RWPE1 (cell line): ENCODE data around the gene CC2D1B.

ENCODE experiments used
- CTCF ChIA-PET: fragments of 350-600 bp; sonication (Branson Sonifier 250); formaldehyde crosslinking; extraction: SDS; loops from one replicate; lab custom pipeline; 2021; lab: Yijun Ruan, JAX
- POLR2A ChIA-PET: fragments of 400-600 bp; formaldehyde crosslinking; extraction: SDS; loops from one replicate; lab custom pipeline; 2020; ENCODE audit warnings: antibody characterized with exemption; ENCODE audit not compliant: low non-redundant PET; lab: Yijun Ruan, JAX
- DNase-seq: peaks from one replicate; pipeline ENCODE4 v3.0.0; 2012; ENCODE audit warnings: low spot score
- H3K27ac ChIP-seq: fragments of 450-650 bp; 2 replicates; pipeline ENCODE4 v1.5.1; 2017
- CTCF ChIP-seq: fragments of 450-650 bp; conservative IDR thresholded peaks from 2 replicates; pipeline ENCODE4 v1.5.1; 2017; ENCODE audit warnings: low read depth, mild to moderate bottlenecking

CC2D1B gene

GRCh38 chr1:52403566-52404115, 37.6 kb upstream of the CC2D1B start:
- DNase-seq, result peak; percentile 80
- peak overlapping the region; percentile 93 for H3K27ac ChIP-seq
- ChIA-PET CTCF (no interaction called here), POLR2A (interaction anchor here (0.5 to 1.5 kb wide), 2 partner anchors 9 to 282 kb away, joined by 3 read pairs; no protein-coding TSS in a partner anchor)
- TF ChIP-seq CTCF, result no peak

DNA sequence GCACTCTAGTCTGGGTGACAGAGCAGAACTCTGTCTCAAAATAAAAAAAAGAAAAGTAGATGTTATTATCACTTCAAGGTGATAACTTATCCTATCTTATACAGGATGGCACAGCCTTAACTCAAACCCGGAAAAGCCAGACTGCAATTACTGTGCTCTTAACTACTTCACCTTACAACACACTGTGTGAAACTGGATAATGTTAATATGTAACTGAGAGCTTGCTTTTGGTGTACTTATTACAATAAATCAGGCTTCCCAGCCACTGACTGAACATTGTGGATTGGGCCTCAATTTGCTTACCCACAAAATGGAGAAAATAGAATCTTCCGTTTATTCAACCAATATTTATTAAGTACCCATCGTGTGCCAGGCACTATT, 36.8 kb upstream of the CC2D1B start:
- TF ChIP-seq CTCF, result no peak
- POLR2A ChIA-PET, result no interaction called here
- CTCF ChIA-PET, result no interaction called here
- DNase-seq, result no peak
- H3K27ac ChIP-seq, result no peak overlapping the region

DNA sequence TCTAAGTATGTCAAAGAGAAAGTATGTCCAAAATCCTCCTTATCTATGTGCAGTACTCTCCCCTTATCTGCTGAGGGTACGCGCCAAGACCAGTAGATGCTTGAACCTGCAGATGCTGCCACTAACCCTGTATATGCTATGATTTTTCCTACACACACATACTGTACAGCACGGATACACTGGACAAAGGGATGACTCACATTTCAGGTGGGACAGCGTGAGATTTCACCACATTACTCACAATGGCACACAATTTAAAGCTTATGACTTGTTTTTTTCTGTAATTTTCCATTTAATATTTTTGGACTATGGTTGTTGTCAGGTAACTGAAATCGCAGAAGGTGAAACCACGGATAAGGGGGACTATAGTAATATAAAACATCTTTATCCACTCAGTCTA, 34.1 kb upstream of the CC2D1B start:
- H3K27ac ChIP-seq, result no peak overlapping the region
- CTCF ChIA-PET, result no interaction called here
- POLR2A ChIA-PET, result interaction anchor here (0.6 to 0.7 kb wide), 2 partner anchors 33 to 528 kb away, joined by 3 to 4 read pairs; no protein-coding TSS in a partner anchor
- TF ChIP-seq CTCF, result no peak
- DNase-seq, result no peak

GRCh38 chr1:52399629-52400028, 33.6 kb upstream of the CC2D1B start:
- DNase-seq, result no peak
- ChIA-PET CTCF (interaction anchor here (0.5 kb wide), 1 partner anchor 292 kb away, joined by 4 read pairs; no protein-coding TSS in a partner anchor), POLR2A (interaction anchor here (0.6 to 0.7 kb wide), 2 partner anchors 33 to 528 kb away, joined by 3 to 4 read pairs; no protein-coding TSS in a partner anchor)
- no peak for TF ChIP-seq CTCF
- no peak overlapping the region for H3K27ac ChIP-seq

DNA sequence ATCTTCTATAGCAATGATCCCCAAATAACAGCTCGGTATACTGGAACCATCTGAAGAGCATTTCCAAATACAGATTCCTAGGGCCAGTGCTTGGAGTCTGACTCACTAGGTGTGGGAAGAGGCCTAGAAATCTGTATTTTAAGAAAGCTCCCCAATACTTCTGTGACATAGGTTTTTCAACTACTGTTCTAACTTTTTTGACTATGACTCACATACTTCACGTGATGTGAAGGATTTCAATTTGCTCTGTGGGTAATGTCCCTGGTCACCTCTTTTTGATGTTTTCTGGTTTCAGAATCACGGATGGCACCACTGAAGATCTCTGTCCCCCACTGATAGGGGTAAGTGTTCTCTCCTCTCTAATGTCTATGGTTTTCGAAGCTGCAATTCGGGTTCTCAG, 27.2 kb upstream of the CC2D1B start:
- no peak for DNase-seq
- POLR2A ChIA-PET, result no interaction called here
- no peak overlapping the region for H3K27ac ChIP-seq
- CTCF ChIA-PET, result interaction anchor here (0.7 kb wide), 1 partner anchor 39 kb away, joined by 4 read pairs; no protein-coding TSS in a partner anchor
- no peak for TF ChIP-seq CTCF

DNA sequence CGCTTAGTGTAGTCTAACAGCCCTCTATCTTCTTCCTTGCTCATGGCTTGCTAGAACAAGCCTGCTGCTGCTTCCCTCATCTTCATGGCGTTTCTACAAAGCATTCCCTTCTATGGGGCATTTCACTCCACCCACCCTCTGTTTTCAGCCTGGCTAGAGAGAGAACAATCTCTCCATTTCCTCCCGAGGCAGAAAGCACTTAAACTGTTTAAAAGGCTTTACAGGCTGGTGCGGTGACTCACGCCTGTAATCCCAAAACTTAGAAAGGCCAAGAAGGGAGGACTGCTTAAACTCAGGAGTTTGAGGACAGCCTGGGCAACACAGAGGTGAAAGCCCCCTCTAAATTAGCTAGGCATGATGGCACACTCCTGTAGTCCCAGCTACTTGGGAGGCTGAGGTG, 20.5 kb upstream of the CC2D1B start:
- no peak for DNase-seq
- POLR2A ChIA-PET, result no interaction called here
- CTCF ChIA-PET, result no interaction called here
- TF ChIP-seq CTCF, result no peak
- no peak overlapping the region for H3K27ac ChIP-seq
